ENCODE results near the gene B4GALNT3.
A peak's percentile ranks its signal among the peaks of the same experiment; 100 is the strongest.
"Not testable (repeated sequence)": the region's sequence is repeated elsewhere in the genome, so short reads cannot be mapped to it uniquely, and the experiment has no call there.

B4GALNT3 gene

GRCh38 chr12:561391-561705, 101.6 kb downstream of the B4GALNT3 start:
- no peak for DNase-seq

GRCh38 chr12:561908-562593, 102.3 kb downstream of the B4GALNT3 start:
- no peak for DNase-seq

GRCh38 chr12:562634-563033, 102.9 kb downstream of the B4GALNT3 start:
- DNase-seq: no peak

- peak; percentile 27 for DNase-seq
These were observed 103.6 kb downstream of the B4GALNT3 start for GRCh38 chr12:563250-563781.

GRCh38 chr12:563787-564298, 104.1 kb downstream of the B4GALNT3 start:
- no peak for DNase-seq

GRCh38 chr12:565161-565560, 105.4 kb downstream of the B4GALNT3 start:
- DNase-seq: no peak

GRCh38 chr12:565589-566105, 105.9 kb downstream of the B4GALNT3 start:
- DNase-seq: no peak

GRCh38 chr12:568486-568885, 108.7 kb downstream of the B4GALNT3 start:
- no peak for DNase-seq

GRCh38 chr12:569091-569676, 109.4 kb downstream of the B4GALNT3 start:
- DNase-seq: no peak

GRCh38 chr12:569803-570434, 110.2 kb downstream of the B4GALNT3 start:
- peak; percentile 60 for DNase-seq

- no peak for DNase-seq
These were observed 110.7 kb downstream of the B4GALNT3 start for GRCh38 chr12:570435-570920.

GRCh38 chr12:570921-571794, 111.4 kb downstream of the B4GALNT3 start:
- DNase-seq: no peak

- DNase-seq: no peak
These were observed 112.2 kb downstream of the B4GALNT3 start for GRCh38 chr12:571795-572531.

- no peak for DNase-seq
These were observed 112.8 kb downstream of the B4GALNT3 start for GRCh38 chr12:572532-572899.

GRCh38 chr12:573232-573631, 113.5 kb downstream of the B4GALNT3 start:
- DNase-seq: no peak

GRCh38 chr12:574475-575128, 114.9 kb downstream of the B4GALNT3 start:
- DNase-seq: no peak

GRCh38 chr12:575129-575502, 115.4 kb downstream of the B4GALNT3 start:
- no peak for DNase-seq

- peak; percentile 40 for DNase-seq
These were observed 116.3 kb downstream of the B4GALNT3 start for GRCh38 chr12:575948-576614.

- DNase-seq: no peak
These were observed 116.9 kb downstream of the B4GALNT3 start for GRCh38 chr12:576615-577110.

GRCh38 chr12:577994-578747, 118.4 kb downstream of the B4GALNT3 start:
- not testable (repeated sequence) for DNase-seq

Measured in NK-92 treated with Interleukin-12 subunit alpha and Interleukin-12 subunit beta, amount 100 ng/mL, for 24 hours (cell line).